Right atrium auricular region (tissue), 2 donors: Measurements from ENCODE around the gene ZBTB8B. TPM values are rescaled to one million over a fixed set of nuclear protein-coding genes. Genes with fewer than 3 reads are reported as not detected.
"Not testable (repeated sequence)": the region's sequence is repeated elsewhere in the genome, so short reads cannot be mapped to it uniquely, and the experiment has no call there.

Experiments
- DNase-seq: peaks from one replicate; pipeline ENCODE4 v3.0.0-alpha.2; 2019; ENCODE audit warnings: low spot score
- H3K27ac ChIP-seq, 2 donors: fragments of 200-600 bp; sonication (generic); 1 replicate in 1 of 2; 2 replicates in 1 of 2; pipeline ENCODE4 v1.5.1; 2016 to 2019
- H3K27me3 ChIP-seq, 2 donors: fragments of 200-600 bp; sonication (generic); one replicate each; pipeline versions ENCODE4 v1.5.1 to v1.6.0; 2017 to 2019
- H3K36me3 ChIP-seq: fragments of 200-600 bp; sonication (generic); one replicate; pipeline ENCODE4 v1.5.1; 2016
- H3K4me1 ChIP-seq, 2 donors: fragments of 200-600 bp; sonication (generic); one replicate each; pipeline versions ENCODE4 v1.5.1 to v1.6.0; 2017 to 2019
- H3K4me3 ChIP-seq, 2 donors: fragments of 200-600 bp; sonication (generic); 1 replicate in 1 of 2; 2 replicates in 1 of 2; pipeline ENCODE4 v1.5.1; 2017 to 2019; ENCODE audit warnings: mild to moderate bottlenecking in 1 of 2, moderate library complexity in 1 of 2
- H3K9me3 ChIP-seq, 2 donors: fragments of 200-600 bp; sonication (generic); one replicate each; pipeline ENCODE4 v1.5.1; 2019
- total RNA-seq, 2 donors: library from RNA; depleted of rRNA; stranded (reverse); fragments of >200 nt; gene quantifications; one replicate each; pipeline ENCODE4 v1.1.0, GENCODE V29; 2016
- TF ChIP-seq, protein P1 (sequence below), 2 donors: fragments of 200-600 bp; sonication (generic); IDR thresholded peaks; one replicate each; pipeline ENCODE4 v1.5.1; 2019; ENCODE audit warnings: antibody characterized with exemption in 2 of 2

ZBTB8B gene
- total RNA-seq, 2 donors from 2014 or later, result 0.04 TPM; not detected in 1

DNA sequence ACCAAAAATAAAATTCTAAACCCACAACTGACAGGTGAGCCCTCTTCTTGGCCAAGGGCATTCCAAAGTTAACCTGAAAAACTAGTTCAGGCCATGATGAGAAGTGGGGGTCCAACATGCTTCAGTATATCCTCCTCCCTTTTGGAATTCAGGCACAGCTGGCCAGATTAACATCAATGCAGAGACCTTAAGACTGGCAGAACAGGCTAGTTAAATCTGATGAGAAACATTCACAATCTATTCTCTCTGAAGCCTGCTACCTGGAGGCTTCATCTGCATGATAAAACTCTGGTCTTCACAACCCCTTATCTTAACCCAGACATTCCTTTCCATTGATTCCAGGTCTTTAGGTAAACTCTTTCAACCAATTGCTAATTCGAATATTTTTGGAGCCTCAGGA lies 26.7 kb upstream of the ZBTB8B start:
- H3K4me3 ChIP-seq, result no peak overlapping the region

DNA sequence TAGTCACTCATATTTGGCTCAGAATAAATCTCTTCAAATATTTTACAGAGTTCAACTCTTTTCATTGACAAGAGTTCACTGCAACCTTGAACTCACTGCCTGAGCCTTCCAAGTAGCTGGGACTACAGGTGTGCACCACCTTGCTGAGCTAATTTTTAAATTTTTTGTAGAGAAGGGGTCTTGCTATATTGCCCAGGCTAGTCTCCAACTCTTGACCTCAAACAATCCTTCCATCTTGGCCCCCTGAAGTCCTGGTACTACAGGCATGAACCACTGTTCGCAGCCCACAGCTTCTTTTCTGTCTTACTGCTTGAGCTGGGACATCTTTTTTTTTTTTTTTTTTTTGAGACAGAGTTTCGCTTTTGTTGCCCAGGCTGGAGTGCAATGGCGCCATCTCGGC lies 26.1 kb upstream of the ZBTB8B start:
- H3K4me3 ChIP-seq, H3K27ac ChIP-seq, H3K36me3 ChIP-seq, H3K9me3 ChIP-seq, H3K27me3 ChIP-seq, H3K4me1 ChIP-seq, DNase-seq: not testable (repeated sequence)

More for the DNA sequence above, 26.7 kb upstream of the ZBTB8B start:
- Histone ChIP-seq H3K27ac (no peak overlapping the region), H3K4me1 (no peaks in the 10 kb centered on the region), H3K9me3 (peaks cover 0 to 5% of the 10 kb centered on the region in 2 donors), H3K27me3 (no peaks in the 10 kb centered on the region), H3K36me3 (no peaks in the 10 kb centered on the region)
- TF ChIP-seq, protein P1, sequence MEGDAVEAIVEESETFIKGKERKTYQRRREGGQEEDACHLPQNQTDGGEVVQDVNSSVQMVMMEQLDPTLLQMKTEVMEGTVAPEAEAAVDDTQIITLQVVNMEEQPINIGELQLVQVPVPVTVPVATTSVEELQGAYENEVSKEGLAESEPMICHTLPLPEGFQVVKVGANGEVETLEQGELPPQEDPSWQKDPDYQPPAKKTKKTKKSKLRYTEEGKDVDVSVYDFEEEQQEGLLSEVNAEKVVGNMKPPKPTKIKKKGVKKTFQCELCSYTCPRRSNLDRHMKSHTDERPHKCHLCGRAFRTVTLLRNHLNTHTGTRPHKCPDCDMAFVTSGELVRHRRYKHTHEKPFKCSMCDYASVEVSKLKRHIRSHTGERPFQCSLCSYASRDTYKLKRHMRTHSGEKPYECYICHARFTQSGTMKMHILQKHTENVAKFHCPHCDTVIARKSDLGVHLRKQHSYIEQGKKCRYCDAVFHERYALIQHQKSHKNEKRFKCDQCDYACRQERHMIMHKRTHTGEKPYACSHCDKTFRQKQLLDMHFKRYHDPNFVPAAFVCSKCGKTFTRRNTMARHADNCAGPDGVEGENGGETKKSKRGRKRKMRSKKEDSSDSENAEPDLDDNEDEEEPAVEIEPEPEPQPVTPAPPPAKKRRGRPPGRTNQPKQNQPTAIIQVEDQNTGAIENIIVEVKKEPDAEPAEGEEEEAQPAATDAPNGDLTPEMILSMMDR (IDR thresholded peaks at IDR 0.05), result no peak
- DNase-seq, result no peak

DNA sequence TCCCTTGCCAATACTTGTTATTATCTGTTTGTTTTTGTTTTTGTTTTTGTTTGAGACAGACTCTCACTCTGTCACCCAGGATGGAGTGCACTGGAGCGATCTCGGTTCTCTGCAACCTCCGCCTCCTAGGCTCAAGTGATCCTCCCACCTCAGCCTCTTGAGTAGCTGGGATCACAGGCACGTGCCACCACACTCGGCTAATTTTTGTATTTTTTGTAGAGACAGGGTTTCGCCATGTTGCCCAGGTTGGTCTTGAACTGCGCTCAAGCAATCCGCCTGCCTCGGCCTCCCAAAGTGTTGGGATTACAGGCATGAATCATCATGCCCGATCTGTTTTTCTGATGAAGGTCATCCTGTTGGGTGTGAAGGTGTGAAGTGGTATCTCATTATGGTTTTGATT lies 23.4 kb upstream of the ZBTB8B start:
- DNase-seq, H3K4me3 ChIP-seq, H3K27ac ChIP-seq, H3K36me3 ChIP-seq, H3K27me3 ChIP-seq, H3K4me1 ChIP-seq, H3K9me3 ChIP-seq: not testable (repeated sequence)

DNA sequence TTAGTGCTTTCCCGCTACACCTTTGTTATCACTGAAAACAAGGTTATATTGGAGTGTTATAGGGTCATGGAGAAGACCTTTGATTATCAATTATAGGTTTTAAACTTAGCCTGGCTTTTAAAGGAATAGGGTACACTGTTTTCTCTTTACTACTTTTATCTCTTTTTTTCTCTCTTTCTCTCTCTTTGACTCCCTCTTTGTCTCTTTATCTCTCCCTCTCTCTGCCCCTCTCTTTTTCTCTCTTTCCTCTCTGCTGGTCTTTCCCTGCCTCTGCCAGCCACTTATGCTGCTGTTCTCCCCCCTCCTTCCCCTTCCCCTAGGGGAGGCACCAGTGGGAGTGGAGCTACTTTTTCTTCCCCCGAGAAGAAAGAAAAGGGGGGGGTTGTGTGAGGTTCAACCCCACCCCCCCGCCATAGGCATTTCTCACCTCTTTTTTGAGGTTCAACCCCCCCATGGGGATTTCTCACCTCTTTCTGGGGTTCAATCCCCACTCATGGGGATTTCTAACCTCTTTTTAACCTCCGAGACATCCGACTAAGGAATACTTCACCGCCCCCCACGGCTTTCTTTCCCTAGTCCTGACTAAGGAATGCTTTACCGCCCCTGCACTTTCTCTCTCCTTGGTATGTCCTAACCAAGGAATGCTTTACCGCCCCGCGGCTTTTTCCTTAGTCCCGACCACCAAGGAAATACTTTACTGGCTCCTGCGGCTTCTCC lies 17.2 kb upstream of the ZBTB8B start:
- Histone ChIP-seq H3K9me3 (peaks cover 0 to 13% of the 10 kb centered on the region in 2 donors), H3K27ac (no peak overlapping the region), H3K4me1 (no peaks in the 10 kb centered on the region), H3K27me3 (no peaks in the 10 kb centered on the region), H3K4me3 (peak overlapping the region in 1 of 2 donors; percentile 27), H3K36me3 (no peaks in the 10 kb centered on the region)
- no peak for DNase-seq
- TF ChIP-seq, protein P1 (IDR thresholded peaks at IDR 0.05), result no peak

DNA sequence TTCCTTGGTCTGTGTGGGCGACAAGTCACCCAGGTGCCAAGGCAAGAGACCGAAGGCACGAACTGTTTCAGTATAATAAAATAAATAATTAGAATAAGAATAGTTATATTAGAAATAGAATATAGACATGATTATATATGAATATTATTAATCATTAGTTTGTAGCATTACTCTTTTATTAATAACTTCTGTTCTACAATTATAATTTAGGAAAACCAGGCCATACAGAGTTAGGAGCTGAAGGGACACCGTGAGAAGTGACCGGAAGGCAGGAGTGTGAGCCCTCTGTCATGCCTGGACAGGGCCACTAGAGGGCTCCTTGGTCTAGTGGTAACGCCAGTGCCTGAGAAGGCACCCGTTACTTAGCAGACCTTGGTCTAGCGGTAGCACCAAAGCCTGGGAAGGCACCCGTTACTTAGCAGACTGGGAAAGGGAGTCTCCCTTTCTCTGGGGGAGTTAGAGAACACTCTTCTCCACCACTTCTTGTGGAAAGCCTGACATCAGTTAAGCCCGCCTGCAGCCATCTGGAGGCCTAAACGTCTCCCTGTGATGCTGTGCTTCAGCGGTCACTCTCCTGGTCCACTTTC lies 16.6 kb upstream of the ZBTB8B start:
- Histone ChIP-seq H3K9me3 (peaks cover 0 to 13% of the 10 kb centered on the region in 2 donors), H3K4me3 (peak overlapping the region in 1 of 2 donors; percentile 27)
- not testable (repeated sequence) for H3K36me3 ChIP-seq, H3K27ac ChIP-seq, H3K4me1 ChIP-seq, H3K27me3 ChIP-seq
- TF ChIP-seq, protein P1 (IDR thresholded peaks at IDR 0.05), result peak; percentile 79 to 87
- DNase-seq, result peak; percentile 77

DNA sequence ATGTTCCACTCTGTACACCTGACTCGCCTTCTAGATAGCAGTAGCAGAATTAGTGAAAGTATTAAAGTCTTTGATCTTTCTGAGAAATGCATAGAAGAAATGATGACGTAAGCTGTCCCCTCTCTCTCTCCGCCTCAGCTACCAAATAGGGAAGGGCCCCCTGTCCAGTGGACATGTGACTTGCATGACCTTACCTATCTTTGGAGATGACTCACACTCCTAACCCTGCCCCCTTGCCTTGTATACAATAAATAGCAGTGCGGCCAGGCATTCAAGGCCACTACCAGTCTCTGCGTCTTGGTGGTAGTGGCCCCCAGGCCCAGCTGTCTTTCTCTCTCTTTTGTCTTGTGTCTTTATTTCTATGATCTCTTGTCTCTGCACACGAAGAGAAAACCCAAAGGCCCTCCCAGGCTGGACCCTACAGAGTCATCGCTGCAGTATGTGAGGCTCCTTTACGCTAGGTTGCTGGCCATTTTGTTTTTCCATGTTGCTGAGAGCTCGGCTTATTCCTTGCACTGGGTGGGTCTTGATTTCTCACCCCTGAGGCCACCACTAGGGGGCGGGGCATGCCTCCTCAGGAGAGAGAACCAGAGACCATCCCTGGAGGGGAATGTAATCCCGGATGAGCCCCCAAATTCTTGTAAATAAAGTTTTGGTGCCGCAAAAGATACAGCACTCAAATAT lies 16.0 kb upstream of the ZBTB8B start:
- no peak overlapping the region for H3K27ac ChIP-seq
- H3K36me3 ChIP-seq, result no peaks in the 10 kb centered on the region
- TF ChIP-seq, protein P1 (IDR thresholded peaks at IDR 0.05), result no peak
- H3K4me1 ChIP-seq, result no peaks in the 10 kb centered on the region
- no peak overlapping the region for H3K4me3 ChIP-seq
- H3K27me3 ChIP-seq, result no peaks in the 10 kb centered on the region
- DNase-seq, result no peak
- peaks cover 0 to 13% of the 10 kb centered on the region in 2 donors for H3K9me3 ChIP-seq

DNA sequence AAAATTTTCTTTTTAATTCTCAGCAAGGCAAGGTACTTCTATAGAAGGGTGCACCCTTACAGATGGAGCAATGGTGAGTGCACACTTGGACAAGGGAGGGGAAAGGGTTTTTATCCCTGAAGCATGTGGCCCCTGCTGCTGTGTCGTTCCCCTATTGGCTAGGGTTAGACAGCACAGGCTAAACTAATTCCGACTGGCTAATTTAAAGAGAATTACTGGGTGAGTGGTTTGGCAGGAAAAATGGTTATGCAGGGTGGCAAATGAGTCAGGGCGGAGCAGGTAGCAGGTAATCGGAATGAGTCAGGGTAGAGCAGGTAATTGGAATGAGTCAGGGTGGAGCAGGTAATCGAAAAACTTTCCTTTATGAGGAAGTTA lies 15.4 kb upstream of the ZBTB8B start:
- not testable (repeated sequence) for H3K4me3 ChIP-seq, H3K4me1 ChIP-seq, H3K27ac ChIP-seq, H3K27me3 ChIP-seq, DNase-seq, H3K36me3 ChIP-seq
- H3K9me3 ChIP-seq, result peaks cover 0 to 13% of the 10 kb centered on the region in 2 donors
